Measurements from ENCODE around the gene E2F4. TPM values are rescaled to one million over a fixed set of nuclear protein-coding genes. Genes with fewer than 3 reads are reported as not detected.
A peak's percentile ranks its signal among the peaks of the same experiment; 100 is the strongest.

E2F4 gene
- total and polyA plus RNA-seq, 11 donors, result 25.2 to 71.3 (median 33.7) TPM

DNA sequence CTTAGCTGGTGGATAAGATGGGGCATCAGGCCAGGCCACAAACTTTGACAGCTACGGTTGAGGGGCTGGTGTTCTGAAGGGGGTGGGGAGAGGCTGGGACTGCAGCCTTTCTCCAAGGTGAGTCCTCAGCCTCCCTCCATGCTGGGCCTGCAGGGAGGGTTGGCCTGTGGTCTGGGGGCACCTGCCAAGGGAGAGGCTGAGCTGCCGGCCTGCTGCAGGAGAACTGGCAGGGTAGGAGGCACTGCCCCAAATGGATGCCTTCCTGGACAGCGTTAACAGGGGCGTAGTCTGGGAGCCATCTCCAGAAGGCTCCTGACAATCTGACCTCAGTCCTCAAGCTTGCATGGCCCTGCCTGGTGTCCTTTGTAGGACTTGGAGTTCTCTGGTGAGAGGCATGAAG lies 12.1 kb downstream of the E2F4 start:
- Histone ChIP-seq H3K36me3 (peaks cover 0 to 42% (median 22%) of the 10 kb centered on the region in 9 donors), H3K4me3 (no peak overlapping the region), H3K9me3 (no peaks in the 10 kb centered on the region), H3K27me3 (no peaks in the 10 kb centered on the region), H3K27ac (no peak overlapping the region), H3K4me1 (peaks cover 0 to 4% (median 0%) of the 10 kb centered on the region in 12 donors)
- DNase-seq (peak in 1 of 5 donors; percentile 45), ATAC-seq (no peak)
- 76 to 82% (median 80%) methylated on average over 4 of the region's 4 CpGs for WGBS, 4 donors
- intact Hi-C loops (cut with DNase I), result no loop called here
- no peak for TF ChIP-seq POLR2A (IDR thresholded peaks at IDR 0.05)
- TF ChIP-seq, protein P1, sequence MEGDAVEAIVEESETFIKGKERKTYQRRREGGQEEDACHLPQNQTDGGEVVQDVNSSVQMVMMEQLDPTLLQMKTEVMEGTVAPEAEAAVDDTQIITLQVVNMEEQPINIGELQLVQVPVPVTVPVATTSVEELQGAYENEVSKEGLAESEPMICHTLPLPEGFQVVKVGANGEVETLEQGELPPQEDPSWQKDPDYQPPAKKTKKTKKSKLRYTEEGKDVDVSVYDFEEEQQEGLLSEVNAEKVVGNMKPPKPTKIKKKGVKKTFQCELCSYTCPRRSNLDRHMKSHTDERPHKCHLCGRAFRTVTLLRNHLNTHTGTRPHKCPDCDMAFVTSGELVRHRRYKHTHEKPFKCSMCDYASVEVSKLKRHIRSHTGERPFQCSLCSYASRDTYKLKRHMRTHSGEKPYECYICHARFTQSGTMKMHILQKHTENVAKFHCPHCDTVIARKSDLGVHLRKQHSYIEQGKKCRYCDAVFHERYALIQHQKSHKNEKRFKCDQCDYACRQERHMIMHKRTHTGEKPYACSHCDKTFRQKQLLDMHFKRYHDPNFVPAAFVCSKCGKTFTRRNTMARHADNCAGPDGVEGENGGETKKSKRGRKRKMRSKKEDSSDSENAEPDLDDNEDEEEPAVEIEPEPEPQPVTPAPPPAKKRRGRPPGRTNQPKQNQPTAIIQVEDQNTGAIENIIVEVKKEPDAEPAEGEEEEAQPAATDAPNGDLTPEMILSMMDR (IDR thresholded peaks at IDR 0.05), result no peak

DNA sequence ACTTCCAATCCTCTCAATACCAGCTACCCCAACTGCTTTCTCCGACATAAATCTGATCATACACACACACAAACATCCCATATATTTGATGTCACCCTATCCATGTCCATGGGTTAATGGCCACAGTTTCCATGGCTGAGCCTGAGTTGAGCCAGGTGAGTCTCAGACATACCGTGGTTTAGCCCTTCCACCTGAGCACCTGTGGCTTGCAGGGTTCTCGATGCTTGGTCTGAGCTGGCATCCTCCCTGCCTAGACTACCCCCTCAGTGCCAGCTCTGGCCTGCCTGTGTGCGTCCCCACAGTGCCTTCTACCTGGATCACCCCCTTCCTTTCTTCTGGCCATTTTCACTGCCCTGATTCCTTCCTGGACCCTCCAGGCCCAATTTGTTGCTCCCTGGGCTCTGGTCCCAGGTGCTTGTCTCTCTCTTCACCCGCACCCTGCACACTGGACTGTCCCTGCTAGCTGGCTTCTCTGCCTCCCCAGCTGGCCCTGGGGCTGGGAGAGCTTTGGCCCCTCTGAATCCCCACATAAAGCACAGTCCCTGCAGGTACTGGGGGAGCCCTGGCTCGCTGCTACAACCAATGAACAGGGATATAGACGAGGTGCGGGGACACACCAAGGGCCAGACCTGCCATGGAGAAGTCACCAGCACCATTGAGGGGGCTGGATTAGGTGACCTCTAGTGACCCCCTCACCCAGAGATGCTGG lies 14.3 kb downstream of the E2F4 start:
- H3K27ac ChIP-seq, result no peak overlapping the region
- peaks cover 0 to 33% (median 21%) of the 10 kb centered on the region in 9 donors for H3K36me3 ChIP-seq
- no peak for ATAC-seq
- WGBS, 4 donors, result 92 to 97% (median 95%) methylated on average over 8 of the region's 8 CpGs
- no peaks in the 10 kb centered on the region for H3K27me3 ChIP-seq
- intact Hi-C loops (cut with DNase I), result no loop called here
- TF ChIP-seq POLR2A (IDR thresholded peaks at IDR 0.05), result no peak
- TF ChIP-seq, protein P1 (IDR thresholded peaks at IDR 0.05), result no peak
- H3K4me1 ChIP-seq, result no peaks in the 10 kb centered on the region
- no peaks in the 10 kb centered on the region for H3K9me3 ChIP-seq
- DNase-seq, result no peak
- H3K4me3 ChIP-seq, result no peak overlapping the region

DNA sequence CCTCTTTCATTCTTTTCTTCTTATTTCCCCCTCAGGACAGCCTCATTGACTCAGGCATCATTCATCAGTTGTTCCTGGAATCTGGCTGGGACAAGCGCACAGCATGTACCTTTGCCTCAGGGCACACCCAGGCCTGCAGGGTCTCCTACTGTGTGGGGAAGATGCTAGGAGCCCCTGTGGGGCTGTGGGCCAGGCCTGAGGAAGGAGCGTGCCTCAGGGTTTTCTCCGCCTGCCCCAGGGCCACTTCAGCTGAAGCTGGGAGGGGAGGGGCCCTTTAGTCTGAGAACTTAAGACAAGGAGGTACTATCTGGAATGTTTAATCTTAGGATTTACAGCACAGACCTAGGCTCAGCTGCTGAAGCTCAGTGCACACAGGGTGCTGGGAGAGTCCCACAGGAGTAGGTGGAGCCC lies 14.9 kb downstream of the E2F4 start:
- H3K4me1 ChIP-seq, result no peaks in the 10 kb centered on the region
- 89 to 98% (median 96%) methylated on average over 3 of the region's 3 CpGs for WGBS, 4 donors
- H3K4me3 ChIP-seq, result no peak overlapping the region
- peaks cover 0 to 28% (median 16%) of the 10 kb centered on the region in 9 donors for H3K36me3 ChIP-seq
- intact Hi-C loops (cut with DNase I), result no loop called here
- H3K27ac ChIP-seq, result no peak overlapping the region
- H3K9me3 ChIP-seq, result no peaks in the 10 kb centered on the region
- DNase-seq (peak in 1 of 5 donors; percentile 27), ATAC-seq (no peak)
- no peaks in the 10 kb centered on the region for H3K27me3 ChIP-seq
- TF ChIP-seq, protein P1 (IDR thresholded peaks at IDR 0.05), result no peak
- no peak for TF ChIP-seq POLR2A (IDR thresholded peaks at IDR 0.05)

GRCh38 chr16:67207249-67208091 lies 15.5 kb downstream of the E2F4 start:
- H3K36me3 ChIP-seq, result peaks cover 0 to 22% (median 9%) of the 10 kb centered on the region in 9 donors
- no peaks in the 10 kb centered on the region for H3K27me3 ChIP-seq
- TF ChIP-seq, protein P1 (IDR thresholded peaks at IDR 0.05), result no peak
- TF ChIP-seq POLR2A (IDR thresholded peaks at IDR 0.05), result no peak
- ATAC-seq (no peak), DNase-seq (peak in 1 of 5 donors; percentile 61)
- no peaks in the 10 kb centered on the region for H3K4me1 ChIP-seq
- no peak overlapping the region for H3K27ac ChIP-seq
- intact Hi-C loops (cut with DNase I), result no loop called here
- no peak overlapping the region for H3K4me3 ChIP-seq
- 77 to 83% (median 81%) methylated on average over 14 to 21 of the region's 21 CpGs for WGBS, 4 donors
- H3K9me3 ChIP-seq, result no peaks in the 10 kb centered on the region

All from heart left ventricle (tissue), 16 donors.